Inflammatory macrophage treated with lipopolysaccharide for 4 hours (primary cell): ENCODE measurements around the gene AVPR2.
A peak's percentile ranks its signal among the peaks of the same experiment; 100 is the strongest.

ENCODE experiments used
- DNase-seq: peaks from one replicate; pipeline ENCODE4 v3.0.0-alpha.2; 2020

The AVPR2 gene

DNA sequence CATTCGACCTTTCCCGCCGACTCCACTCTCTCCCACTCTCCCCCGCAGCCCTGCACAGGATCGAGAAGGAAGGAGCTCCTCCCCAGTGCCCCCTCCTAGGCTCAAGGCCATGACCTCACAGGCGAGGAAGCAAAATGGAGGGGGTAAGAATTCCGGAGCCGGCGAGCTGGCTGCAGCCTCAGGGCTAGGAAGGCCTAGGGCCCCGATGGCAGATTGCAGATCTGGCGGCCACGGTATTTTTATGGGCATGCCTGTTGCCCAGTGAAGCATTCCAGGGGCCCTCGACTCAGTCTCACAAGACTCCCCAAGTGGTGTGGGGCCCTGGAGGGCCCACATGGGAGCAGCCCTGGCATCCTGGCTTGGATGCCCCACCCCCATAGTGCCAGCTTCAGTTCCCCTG lies 17.6 kb upstream of the AVPR2 start:
- DNase-seq = no peak

DNA sequence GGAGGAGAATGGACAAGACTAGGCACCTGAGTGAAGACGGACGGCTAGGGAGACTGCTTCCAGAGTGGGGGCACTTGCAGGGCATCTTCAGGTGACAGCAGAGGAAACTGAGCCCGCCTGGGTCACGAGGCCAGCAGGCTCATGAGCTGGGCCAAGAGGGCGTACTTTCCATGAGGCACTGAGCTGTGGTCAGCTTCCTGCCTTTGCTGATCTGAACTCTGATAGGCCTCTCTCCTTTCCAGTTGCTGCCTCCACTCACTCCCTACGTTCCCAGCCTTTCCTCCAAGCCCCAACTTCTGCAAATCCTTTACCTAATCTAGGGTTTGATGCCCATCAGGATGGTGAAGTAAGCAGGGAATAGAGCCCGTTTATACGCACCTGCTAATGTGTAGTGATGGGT lies 17.1 kb upstream of the AVPR2 start:
- no peak for DNase-seq

DNA sequence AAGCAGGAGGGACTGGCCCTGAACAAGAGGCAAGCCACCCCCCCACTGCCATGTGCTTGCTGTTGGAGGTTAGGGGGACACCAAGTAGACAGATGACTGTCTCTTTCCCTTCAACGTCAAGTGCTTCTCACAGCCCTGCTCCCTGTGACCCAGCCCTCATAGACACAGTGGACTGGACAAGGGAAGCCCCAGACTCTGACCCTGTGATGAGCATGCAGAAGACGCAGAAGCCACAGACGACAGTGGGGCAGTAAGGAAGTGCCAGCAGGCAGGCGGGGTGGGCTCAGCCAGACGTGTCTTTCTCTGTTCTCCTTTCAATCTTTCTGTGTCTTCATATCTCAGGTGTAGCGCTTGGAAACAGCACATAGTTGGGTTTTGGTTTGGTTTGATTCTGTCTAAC lies 16.1 kb upstream of the AVPR2 start:
- DNase-seq = no peak

DNA sequence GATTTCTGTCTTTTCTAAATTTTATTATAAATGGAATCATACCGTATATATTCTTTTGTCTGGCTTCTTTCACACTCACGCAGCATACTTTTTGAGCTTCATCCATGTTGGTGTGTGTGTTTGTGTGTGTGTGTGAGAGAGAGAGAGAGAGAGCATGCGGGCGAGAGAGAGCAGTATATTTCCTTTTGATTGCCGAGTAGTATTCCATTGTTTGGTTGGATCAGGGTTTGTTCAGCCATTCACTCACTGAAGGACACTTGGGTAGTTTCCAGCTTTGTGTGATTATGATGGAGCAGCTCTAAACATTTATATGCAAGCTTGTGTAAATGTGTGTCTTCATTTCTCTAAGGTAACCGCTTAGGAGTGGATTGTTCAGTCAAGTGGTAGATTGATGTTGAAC lies 15.3 kb upstream of the AVPR2 start:
- no peak for DNase-seq

DNA sequence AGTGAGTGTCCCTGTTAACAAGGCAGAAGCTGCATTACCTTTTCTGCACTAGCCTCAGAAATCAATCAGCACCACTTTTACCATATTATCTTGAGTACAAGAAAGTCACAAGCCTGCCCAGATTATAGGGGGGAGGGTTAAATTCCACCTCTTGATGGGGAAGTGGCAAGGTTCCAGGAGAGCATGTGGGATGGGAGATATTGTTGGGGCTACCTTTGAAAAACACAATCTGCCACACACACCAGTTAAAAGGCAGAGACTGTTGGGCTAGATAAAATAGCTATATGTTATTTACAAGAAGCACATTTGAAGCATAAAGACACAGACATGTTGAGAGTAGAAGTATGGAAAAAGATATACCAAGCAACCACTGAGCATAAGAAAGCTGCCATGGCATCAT lies 6.6 kb upstream of the AVPR2 start:
- DNase-seq = no peak

DNA sequence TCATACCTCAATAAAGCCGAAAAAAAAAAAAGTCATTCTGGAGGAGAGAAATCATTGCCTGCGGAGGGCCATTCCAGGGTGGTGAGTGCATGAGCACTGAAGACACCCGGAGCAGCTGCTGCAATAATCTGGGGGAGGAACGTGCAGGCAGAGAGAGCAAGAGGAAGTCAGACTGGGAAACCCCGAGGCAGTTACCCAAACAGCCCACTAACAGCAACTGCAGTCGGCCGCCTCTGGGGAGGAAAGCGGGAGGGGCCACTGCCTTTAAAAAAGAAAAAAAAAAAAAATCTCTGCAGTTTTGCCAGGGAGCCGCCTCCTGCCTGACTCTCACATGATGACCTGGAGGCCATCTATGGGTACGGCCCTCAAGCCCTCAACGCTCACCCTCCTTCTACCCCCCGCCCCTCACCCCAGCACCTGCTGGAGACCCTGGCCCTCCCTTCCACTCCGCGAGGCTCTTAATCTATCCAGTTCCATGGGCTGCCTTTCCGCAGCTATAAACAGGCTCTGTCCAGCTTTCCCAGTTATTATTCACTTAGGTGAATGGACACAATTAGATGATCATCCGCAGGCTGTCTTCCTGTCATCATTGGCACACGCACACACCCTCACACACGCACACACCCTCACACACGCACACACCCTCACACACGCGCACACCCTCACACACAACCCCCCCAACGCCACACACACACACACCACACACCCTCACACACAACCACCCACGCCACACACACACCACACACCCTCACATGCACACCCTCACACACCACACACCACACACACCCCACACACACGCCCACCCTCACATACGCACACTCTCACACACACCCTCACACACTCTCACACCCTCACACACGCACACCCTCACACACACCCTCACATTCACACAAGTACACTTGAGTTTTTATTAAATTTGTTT lies 3.4 kb upstream of the AVPR2 start:
- peak; percentile 90 for DNase-seq

DNA sequence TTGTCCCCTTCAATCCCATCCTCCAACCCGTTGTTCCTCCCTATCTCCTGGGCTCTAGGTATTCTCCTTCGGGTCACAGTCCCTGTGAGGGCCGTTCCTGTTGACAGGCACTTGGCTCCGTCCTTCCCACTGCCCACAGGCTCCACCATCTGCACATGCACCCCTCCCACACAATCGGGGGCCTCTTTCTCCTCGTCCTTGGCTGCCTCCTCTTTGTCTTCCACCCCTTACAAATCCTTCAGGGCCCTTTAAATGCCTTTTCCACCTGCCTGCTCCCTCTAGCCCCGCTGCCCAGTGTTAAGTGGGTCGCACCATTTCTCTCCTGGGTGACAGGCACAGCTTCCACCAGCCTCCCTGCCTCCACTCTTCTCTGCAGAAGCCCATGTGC lies 2.7 kb upstream of the AVPR2 start:
- DNase-seq = no peak

DNA sequence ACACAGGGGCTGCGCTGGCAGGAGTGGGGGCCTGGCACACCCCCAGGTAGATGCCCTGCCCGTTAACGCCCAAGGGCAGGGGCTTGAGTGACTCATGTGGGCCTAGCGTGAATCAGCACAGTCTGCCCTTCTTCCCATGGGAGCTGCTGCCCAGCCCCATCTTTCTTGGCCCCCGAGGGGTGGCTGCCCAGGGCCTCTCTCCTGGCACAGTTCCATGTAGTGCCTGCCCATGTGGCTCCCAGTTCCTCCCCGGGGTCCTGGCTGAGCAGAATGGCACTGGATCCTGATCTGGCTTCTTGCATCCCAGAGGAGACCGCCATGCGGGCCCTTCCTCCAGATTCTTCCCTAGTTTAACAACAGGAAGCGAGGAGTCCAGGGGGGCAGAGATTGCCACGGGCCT lies 2.1 kb upstream of the AVPR2 start:
- no peak for DNase-seq

DNA sequence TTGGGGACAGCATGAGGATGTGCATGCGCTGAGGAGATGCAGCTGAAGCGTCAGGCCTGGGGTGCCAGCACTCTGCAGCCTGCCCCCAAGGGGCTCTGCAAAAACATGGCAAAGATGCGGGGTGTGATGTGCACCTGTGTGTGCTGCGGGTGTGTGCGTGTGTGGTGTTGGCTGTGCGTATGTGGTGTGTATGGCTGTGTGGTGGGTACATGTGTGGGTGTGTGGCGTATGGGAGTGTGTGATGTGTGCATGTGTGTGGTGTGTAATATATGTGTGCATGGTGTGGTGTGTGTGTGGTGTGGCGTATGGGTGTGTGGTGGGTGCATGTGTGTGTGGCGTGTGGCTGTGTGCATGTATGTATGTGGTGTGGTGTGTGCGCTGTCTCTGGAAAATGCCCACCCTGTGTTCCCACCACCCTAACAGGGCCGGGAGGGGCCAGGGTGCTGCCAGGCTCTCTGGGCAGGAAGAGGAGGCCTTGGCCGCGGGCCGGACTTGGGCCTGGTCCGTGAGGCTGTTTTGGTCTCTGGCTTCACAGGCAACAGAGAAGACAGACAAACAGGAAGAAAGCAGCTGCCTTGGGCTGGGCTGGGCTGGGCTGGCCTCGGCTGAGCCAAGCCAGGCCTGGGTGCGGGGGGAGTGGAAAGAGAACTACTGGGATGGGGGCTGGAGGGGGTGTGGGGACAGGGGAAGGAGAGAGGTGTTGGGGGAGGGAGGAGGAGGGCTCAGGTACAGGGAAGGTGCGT lies 1.1 kb upstream of the AVPR2 start:
- no peak for DNase-seq

DNA sequence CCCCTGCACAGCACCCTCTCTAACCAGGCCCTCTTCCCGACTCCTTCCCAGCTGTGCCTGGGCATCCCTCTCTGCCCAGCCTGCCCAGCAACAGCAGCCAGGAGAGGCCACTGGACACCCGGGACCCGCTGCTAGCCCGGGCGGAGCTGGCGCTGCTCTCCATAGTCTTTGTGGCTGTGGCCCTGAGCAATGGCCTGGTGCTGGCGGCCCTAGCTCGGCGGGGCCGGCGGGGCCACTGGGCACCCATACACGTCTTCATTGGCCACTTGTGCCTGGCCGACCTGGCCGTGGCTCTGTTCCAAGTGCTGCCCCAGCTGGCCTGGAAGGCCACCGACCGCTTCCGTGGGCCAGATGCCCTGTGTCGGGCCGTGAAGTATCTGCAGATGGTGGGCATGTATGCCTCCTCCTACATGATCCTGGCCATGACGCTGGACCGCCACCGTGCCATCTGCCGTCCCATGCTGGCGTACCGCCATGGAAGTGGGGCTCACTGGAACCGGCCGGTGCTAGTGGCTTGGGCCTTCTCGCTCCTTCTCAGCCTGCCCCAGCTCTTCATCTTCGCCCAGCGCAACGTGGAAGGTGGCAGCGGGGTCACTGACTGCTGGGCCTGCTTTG lies 1.1 kb downstream of the AVPR2 start:
- DNase-seq = no peak

DNA sequence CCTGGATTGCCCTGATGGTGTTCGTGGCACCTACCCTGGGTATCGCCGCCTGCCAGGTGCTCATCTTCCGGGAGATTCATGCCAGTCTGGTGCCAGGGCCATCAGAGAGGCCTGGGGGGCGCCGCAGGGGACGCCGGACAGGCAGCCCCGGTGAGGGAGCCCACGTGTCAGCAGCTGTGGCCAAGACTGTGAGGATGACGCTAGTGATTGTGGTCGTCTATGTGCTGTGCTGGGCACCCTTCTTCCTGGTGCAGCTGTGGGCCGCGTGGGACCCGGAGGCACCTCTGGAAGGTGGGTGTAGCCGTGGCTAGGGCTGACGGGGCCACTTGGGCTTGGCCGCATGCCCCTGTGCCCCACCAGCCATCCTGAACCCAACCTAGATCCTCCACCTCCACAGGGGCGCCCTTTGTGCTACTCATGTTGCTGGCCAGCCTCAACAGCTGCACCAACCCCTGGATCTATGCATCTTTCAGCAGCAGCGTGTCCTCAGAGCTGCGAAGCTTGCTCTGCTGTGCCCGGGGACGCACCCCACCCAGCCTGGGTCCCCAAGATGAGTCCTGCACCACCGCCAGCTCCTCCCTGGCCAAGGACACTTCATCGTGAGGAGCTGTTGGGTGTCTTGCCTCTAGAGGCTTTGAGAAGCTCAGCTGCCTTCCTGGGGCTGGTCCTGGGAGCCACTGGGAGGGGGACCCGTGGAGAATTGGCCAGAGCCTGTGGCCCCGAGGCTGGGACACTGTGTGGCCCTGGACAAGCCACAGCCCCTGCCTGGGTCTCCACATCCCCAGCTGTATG lies 1.8 kb downstream of the AVPR2 start:
- no peak for DNase-seq

DNA sequence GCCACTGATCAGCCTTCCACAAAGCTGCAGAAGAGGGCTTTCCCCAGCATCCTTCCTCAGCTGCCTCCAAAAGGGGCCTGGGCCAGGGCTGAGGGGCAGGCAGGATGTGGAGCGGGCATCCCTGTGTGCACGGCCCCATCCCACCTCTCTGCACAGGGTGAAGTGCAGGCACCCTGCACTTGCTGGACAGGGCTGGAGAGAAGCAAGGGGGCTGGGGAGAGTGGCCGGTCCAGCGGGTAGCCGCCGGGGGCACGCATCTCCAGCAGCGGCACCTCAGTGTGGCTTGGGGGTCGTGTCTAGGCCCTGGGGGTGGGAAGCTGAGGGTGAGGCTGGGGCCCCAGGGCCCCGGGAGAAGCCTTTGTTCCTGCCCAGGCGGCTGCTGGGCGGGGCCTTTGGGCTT lies 3.0 kb downstream of the AVPR2 start:
- DNase-seq = no peak

DNA sequence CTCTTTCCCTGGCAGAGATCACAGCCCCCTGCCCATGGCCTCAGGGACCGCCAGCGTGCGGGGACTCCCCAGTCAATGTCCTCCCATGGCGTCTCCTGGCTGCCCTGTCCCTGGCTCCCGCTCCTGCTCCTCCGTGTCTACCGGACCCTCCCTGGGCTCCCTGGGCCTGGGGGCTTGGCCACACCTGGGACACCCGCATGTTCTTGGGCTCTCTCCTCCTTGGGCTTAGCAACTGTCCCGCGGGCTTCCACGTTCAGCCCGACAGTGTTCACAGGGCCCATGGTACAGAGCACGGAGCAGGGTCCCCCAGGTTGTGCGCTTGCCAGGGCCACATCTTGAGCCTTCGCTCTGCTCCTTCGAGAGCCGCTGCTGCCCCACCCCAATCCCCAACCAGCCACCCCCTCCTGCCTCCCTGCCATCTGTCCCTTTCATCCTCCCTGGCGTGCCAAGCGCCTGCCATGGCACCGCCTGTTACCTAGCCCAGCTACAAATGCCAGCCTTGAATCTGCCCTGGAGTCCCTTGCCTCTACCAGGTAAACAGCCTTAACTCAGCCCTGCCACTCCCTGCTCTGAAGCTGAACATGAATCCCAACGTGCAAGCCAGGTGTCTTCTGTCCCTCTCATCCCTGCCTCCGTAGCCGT lies 3.9 kb downstream of the AVPR2 start:
- no peak for DNase-seq

DNA sequence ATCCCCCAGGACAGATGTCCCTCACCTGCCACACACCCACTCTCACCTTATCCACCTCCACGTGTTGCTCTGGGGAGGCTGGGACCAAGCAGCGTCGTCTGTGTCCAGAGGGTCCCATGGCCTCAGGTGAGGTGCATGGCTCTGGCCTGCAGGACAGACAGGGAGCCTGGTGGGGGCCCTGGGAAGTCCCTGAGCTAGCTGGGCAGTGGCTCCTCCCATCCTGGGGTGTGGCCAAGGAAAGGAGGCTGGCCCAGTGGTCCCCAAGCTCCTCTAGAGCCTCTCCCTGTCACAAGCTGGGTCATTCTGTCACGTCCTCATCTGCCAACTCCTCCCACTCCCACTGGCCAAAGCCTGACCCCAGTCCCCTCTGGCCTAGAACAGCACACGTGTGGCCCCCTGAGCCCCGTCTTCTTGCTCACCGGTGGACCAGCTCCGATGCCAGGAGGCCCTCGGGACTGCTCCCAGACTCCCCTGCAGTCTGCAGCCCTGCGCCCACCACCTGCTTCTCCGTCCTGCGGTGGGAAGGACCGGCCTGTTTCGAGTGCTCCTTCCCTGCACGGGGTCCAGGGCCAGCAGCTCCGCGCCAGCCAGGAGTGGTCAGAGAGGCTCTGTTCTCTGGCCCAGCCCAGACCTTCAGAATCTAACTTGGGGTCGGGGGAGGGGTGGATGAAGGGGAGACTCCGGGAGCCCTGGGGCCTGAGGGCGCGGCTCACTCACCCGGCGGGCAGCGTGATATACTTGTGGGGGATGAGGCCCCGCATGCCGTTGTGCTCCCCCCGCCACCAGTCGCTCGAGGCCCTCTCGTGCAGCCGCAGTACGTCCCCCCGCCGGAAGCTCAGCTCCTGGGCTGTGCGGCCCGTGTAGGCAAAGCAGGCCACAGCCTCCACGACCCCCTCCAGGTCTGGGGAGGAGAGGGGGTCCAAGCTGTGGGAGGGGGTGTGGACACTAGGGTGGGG lies 4.8 kb downstream of the AVPR2 start:
- no peak for DNase-seq

DNA sequence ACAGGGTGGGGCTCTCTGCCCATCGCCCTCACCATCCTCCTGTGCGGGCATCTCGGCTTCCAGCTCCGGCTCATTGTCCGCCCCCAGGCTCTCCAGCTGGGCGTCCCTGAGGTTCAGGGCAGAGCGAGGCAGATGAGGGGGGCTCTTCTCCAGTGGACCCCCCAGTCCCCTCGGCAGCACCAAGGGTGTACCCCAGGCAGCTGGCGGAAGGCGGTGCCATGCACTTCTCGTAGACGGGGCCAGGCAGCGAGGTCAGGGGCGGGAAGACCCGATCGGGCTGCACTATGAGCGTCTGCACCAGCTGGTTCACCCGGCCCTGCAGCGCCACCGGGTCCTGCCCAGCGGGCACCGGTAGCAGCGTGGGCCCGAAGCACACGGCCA lies 5.5 kb downstream of the AVPR2 start:
- no peak for DNase-seq

DNA sequence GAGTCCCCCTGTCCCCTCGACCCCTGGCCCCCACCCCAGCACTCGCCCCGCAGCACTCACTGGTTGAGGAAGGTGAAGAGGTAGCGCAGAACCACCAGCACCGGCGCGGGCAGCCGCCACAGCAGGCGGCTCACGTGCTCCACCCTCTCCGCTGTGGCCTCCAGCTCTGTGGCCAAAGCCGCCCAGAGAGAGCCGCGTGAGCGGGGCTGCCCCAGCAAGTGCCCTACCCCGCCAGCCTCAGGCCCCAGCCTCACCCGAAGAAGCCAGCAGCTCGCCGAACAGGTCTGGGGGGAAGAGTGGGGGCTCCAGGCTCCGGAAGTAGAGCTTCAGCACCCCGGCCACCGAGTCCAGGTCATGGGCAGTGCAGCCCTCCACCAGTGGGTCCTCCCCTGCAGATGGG lies 6.0 kb downstream of the AVPR2 start:
- no peak for DNase-seq

DNA sequence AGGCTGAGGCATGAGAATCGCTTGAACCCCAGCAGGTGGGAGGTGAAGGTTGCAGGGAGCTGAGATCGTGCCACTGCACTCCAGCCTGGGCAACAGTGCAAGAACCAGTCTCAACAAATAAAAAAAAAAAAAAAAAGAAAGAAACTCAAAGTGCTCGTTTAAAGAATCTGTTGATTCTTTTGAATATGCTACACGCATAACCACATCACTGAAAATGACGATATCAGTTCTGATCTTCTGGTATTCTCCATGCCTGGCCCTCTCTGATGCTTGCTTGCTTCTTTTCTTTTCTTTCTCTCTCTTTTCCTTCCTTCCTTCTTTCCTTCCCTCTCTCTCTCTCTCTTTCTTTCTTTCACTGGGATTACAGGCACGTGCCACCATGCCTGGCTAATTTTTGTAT lies 7.3 kb downstream of the AVPR2 start:
- DNase-seq = no peak

DNA sequence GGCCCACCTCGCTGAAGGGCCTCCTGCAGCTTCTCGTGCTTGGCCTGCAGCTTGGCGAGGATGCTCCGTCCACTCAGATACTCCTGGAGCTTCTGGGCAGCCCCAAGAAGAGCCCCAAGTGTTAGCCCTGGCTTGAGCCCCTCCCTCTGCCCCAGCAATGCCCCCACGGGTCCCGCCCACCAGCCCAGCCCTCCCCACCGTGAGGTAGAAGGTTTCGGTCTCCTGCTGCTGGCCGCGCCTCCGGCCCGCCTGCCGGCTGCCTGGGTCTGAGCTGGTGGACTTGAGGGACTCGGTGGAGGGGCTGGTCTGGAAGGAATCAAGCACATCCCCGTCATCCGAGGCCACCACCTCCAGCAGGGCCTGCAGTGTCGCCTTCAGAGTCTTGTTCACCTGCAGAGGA lies 8.7 kb downstream of the AVPR2 start:
- DNase-seq = no peak

DNA sequence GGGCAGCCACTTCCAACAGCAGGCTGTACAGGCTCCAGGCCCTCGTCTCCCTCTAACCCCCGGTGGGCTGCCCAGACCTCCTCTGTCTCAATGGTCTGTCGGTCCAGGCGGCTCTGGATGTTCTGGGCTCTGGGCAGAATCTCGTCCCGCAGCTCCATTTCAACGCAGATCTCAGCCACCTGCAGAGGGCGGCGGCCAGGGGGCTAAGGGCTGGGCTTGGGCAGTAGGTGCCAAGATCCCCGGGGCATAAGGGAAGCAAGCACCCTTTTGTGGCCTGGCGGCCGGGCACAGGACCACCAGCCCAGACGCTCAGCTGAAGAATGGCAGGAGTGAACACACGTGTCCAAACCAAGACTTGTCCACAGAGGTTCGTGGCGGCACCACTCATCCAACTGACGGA lies 9.2 kb downstream of the AVPR2 start:
- DNase-seq = no peak

DNA sequence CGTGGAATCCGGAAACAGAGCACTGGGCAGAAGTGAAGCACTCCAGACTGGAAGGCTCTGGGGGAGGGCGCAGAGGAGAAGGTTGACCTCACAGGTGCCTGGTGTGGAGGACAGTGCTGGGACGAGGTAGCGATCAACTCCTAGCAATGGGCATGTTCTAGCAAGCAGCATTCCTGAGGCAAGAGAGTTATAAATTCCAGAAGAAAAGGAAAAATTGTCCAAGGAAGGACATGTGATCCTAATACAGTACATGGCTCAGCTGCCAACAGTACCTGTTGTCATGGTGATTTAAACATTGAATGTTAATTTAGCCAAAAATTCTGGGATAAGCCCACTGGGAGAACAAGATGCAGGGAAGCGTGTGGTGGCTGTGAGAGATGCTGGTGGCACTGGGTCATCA lies 13.4 kb downstream of the AVPR2 start:
- DNase-seq = no peak

DNA sequence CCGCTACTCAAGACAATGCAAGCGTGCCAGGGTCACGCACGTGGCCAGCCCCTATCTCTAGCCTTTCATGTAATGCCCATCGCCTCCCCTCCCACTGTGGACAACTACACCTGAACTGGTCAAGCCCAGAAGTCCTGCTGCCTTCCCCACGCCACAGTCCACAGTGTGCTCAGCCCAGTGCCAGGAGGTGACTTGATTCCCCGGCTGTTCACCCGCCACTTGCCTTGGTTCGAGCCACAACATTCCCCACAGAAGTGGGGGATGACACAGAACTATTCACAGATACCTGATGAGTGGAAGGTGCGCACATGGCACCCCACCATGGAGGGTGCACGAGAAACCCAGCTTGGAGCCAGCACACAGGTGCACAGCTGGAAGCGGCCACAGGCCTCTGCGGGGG lies 14.8 kb downstream of the AVPR2 start:
- no peak for DNase-seq

DNA sequence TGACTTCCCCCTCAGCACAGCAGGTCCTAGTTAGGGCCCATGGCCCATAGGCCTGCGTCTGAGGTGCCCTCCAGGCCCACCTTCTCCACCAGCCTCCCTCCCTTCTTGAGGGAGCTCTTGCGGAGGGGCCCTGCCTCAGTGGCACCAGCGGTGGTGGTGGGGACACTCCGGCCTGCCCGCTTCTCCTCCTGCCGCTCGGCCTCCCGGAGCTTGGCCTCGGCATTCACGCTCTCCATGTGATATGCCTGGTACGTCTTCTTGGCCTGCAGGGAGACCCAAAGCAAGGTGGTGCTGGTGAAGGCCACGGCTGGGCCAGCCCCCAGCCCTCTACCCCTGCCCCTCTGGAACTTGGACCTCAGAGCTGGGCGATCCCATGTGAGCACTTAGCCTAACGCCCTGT lies 16.1 kb downstream of the AVPR2 start:
- no peak for DNase-seq
